Loucy (cell line): ENCODE measurements around the gene SAMD14.

Source experiments
- H2AFZ ChIP-seq: fragments of 200-600 bp; sonication (generic); 2 replicates; pipeline ENCODE4 v1.6.0; 2016; ENCODE audit warnings: antibody characterized with exemption, mild to moderate bottlenecking, low read length, moderate library complexity
- H3F3A ChIP-seq: fragments of 200-600 bp; 2 replicates; pipeline ENCODE4 v1.6.0; 2016; ENCODE audit warnings: antibody characterized with exemption, low read depth, mild to moderate bottlenecking
- H3K27me3 ChIP-seq: fragments of 200-600 bp; sonication (generic); 2 replicates; pipeline ENCODE4 v1.6.1; 2014; ENCODE audit warnings: low read length, mild to moderate bottlenecking; ENCODE audit not compliant: insufficient read depth, poor library complexity, severe bottlenecking
- H3K36me3 ChIP-seq: fragments of 200-600 bp; sonication (generic); 2 replicates; pipeline ENCODE4 v1.6.1; 2016; ENCODE audit warnings: low read length; ENCODE audit not compliant: insufficient read depth
- H3K4me1 ChIP-seq: fragments of 200-600 bp; sonication (generic); 2 replicates; pipeline ENCODE4 v1.5.1; 2014; ENCODE audit warnings: low read length, mild to moderate bottlenecking; ENCODE audit not compliant: insufficient read depth, poor library complexity, severe bottlenecking
- H3K4me2 ChIP-seq: fragments of 200-600 bp; sonication (generic); 2 replicates; pipeline ENCODE4 v1.6.0; 2014; ENCODE audit warnings: antibody characterized with exemption, low read length, low read depth, mild to moderate bottlenecking; ENCODE audit not compliant: poor library complexity, severe bottlenecking
- H3K4me3 ChIP-seq: fragments of 200-600 bp; sonication (generic); 2 replicates; pipeline ENCODE4 v1.5.1; 2014; ENCODE audit warnings: low read length, mild to moderate bottlenecking, mixed read lengths; ENCODE audit not compliant: poor library complexity, severe bottlenecking
- H3K79me2 ChIP-seq: fragments of 200-600 bp; sonication (generic); 2 replicates; pipeline ENCODE4 v1.6.1; 2014; ENCODE audit warnings: low read length; ENCODE audit not compliant: insufficient read depth
- H3K9ac ChIP-seq: fragments of 200-600 bp; sonication (generic); 2 replicates; pipeline ENCODE4 v1.6.0; 2014; ENCODE audit warnings: mild to moderate bottlenecking, low read depth, low read length, moderate library complexity; ENCODE audit not compliant: poor library complexity, severe bottlenecking
- H3K9me2 ChIP-seq: fragments of 200-600 bp; sonication (generic); replicated peaks from 2 replicates; pipeline ENCODE4 v1.6.1; 2016; ENCODE audit warnings: low read depth, low read length, mixed read lengths
- H3K9me3 ChIP-seq: fragments of 200-600 bp; sonication (generic); 2 replicates; pipeline ENCODE4 v1.6.1; 2014; ENCODE audit warnings: mild to moderate bottlenecking, antibody characterized with exemption, low read length, low read depth; ENCODE audit not compliant: insufficient read depth
- H4K20me1 ChIP-seq: fragments of 200-600 bp; sonication (generic); 2 replicates; pipeline ENCODE4 v1.6.0; 2014; ENCODE audit warnings: antibody characterized with exemption, low read length, mild to moderate bottlenecking; ENCODE audit not compliant: insufficient read depth, poor library complexity, severe bottlenecking
- CTCF ChIP-seq: fragments of 200-600 bp; sonication (generic); conservative IDR thresholded peaks from 2 replicates; pipeline ENCODE4 v1.5.1; 2014; ENCODE audit warnings: mild to moderate bottlenecking, antibody characterized with exemption, low read length
- EZH2phosphoT487 ChIP-seq: fragments of 200-600 bp; IDR thresholded peaks from 2 replicates; pipeline ENCODE4 v1.6.1; 2018; ENCODE audit warnings: antibody characterized with exemption, mild to moderate bottlenecking, moderate library complexity, borderline replicate concordance

SAMD14 gene

GRCh38 chr17:50096092-50096491 lies 33.9 kb downstream of the SAMD14 start:
- Histone ChIP-seq H3K9me2 (no peaks in the 10 kb centered on the region), H3K9me3 (no peaks in the 10 kb centered on the region), H3K79me2 (peaks cover 12% of the 10 kb centered on the region; the same call in 1 of the 2 replicates), H3K27me3 (no peaks in the 10 kb centered on the region), H3K4me2 (peak overlapping the region; percentile 69), H3K4me3 (peak overlapping the region; percentile 83), H2AFZ (no peak overlapping the region), H4K20me1 (no peaks in the 10 kb centered on the region), H3K9ac (peak overlapping the region; percentile 82), H3K4me1 (peaks cover 23% of the 10 kb centered on the region), H3F3A (no peaks in the 10 kb centered on the region), H3K36me3 (no peaks in the 10 kb centered on the region)
- TF ChIP-seq CTCF (no peak), EZH2phosphoT487 (no peak)

- H3K4me2 ChIP-seq, result peak overlapping the region; percentile 69
- H3K4me3 ChIP-seq, result peak overlapping the region; percentile 83
- H3K9me3 ChIP-seq, result no peaks in the 10 kb centered on the region
- H4K20me1 ChIP-seq, result no peaks in the 10 kb centered on the region
- no peaks in the 10 kb centered on the region for H3K36me3 ChIP-seq
- H3F3A ChIP-seq, result no peaks in the 10 kb centered on the region
- TF ChIP-seq EZH2phosphoT487 (no peak), CTCF (no peak)
- no peaks in the 10 kb centered on the region for H3K27me3 ChIP-seq
- peak overlapping the region; percentile 93 for H2AFZ ChIP-seq
- H3K9me2 ChIP-seq, result no peaks in the 10 kb centered on the region
- H3K4me1 ChIP-seq, result peaks cover 23% of the 10 kb centered on the region
- H3K79me2 ChIP-seq, result peaks cover 12% of the 10 kb centered on the region; the same call in 1 of the 2 replicates
- peak overlapping the region; percentile 82 for H3K9ac ChIP-seq
These were observed 34.3 kb downstream of the SAMD14 start for GRCh38 chr17:50095626-50096037.

- Histone ChIP-seq H3K4me1 (peaks cover 16% of the 10 kb centered on the region), H4K20me1 (no peaks in the 10 kb centered on the region), H3K79me2 (peaks cover 12% of the 10 kb centered on the region; the same call in 1 of the 2 replicates), H3K36me3 (no peaks in the 10 kb centered on the region), H3K4me3 (peak within 1 kb of the TSS; percentile 83), H3K4me2 (peak within 1 kb of the TSS; percentile 96), H3F3A (no peaks in the 10 kb centered on the region), H3K9me3 (no peaks in the 10 kb centered on the region), H2AFZ (peak within 1 kb of the TSS; percentile 99), H3K9ac (peak within 1 kb of the TSS; percentile 82), H3K9me2 (no peaks in the 10 kb centered on the region), H3K27me3 (no peaks in the 10 kb centered on the region)
- TF ChIP-seq CTCF (no peak), EZH2phosphoT487 (no peak)
These were observed 35.0 kb downstream of the SAMD14 start, which contains the start of gene PDK2 for GRCh38 chr17:50094753-50095619. Gene PDK2 (plus strand): TSS chr17:50095351. CDS start chr17:50095436, 85 bp downstream.
